ENCODE measurements around the gene GID4. TPM values are rescaled to one million over a fixed set of nuclear protein-coding genes. Genes with fewer than 3 reads are reported as not detected.

Gene GID4
- total RNA-seq, 1 donor from 2014 or later: 23.5 TPM

GRCh38 chr17:18011286-18011685, 27.9 kb upstream of the GID4 start:
- intact Hi-C loops (cut with micrococcal nuclease): loop anchor here (10.0 kb wide), 1 partner anchor 86 kb away; no protein-coding TSS in a partner anchor
- DNase-seq (no peak), ATAC-seq (no peak)

DNA sequence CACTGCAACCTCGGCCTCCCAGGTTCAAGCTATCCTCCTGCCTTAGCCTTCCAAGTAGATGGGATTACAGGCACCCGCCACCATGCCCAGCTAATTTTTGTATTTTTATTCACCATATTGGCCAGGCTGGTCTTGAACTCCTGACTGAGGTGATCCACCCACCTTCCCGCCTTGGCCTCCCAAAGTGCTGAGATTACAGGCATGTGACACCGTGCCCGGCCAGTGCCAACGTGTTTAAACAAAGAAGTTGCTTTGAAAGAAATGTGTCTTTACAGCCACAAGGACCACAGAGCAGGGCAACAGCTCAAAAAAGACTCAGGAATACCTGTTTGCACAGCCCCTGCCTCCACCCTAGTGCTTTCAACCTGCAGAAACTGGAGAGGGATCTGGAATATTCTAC, 25.2 kb upstream of the GID4 start:
- ATAC-seq (no peak), DNase-seq (no peak)
- intact Hi-C loops (cut with micrococcal nuclease): loop anchor here (10.0 kb wide), 1 partner anchor 89 kb away; no protein-coding TSS in a partner anchor

GRCh38 chr17:18015593-18015992, 23.6 kb upstream of the GID4 start:
- no peak for DNase-seq
- intact Hi-C loops (cut with micrococcal nuclease): loop anchor here (10.0 kb wide), 1 partner anchor 91 kb away; no protein-coding TSS in a partner anchor
- no peak for ATAC-seq

DNA sequence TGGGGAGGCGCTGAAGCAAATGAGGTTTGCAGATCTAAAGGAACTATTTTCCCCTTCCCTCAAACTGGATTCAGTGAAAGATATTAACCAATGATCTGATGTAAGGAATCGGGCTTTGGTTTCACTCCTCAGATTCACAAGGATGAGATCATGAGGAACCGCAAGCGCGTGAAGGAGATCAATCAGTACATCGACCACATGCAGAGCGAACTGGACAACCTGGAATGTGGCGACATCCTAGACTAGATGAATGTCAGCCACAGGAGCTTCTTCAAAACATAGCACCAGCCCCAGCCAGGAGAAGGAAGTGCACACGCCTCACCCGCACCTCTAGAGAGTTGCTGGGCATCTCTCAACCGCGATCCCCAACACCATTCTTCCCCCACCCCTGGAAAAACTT, 22.8 kb upstream of the GID4 start:
- ATAC-seq (no peak), DNase-seq (no peak)
- intact Hi-C loops (cut with micrococcal nuclease): loop anchor here (10.0 kb wide), 1 partner anchor 92 kb away; no protein-coding TSS in a partner anchor

- ATAC-seq: peak; percentile 39
- DNase-seq: no peak
- intact Hi-C loops (cut with micrococcal nuclease): loop anchor here (10.0 kb wide), 1 partner anchor 93 kb away; no protein-coding TSS in a partner anchor
Observed at GRCh38 chr17:18017958-18018357, 21.2 kb upstream of the GID4 start.

- ATAC-seq (peak; percentile 9), DNase-seq (no peak)
- intact Hi-C loops (cut with micrococcal nuclease): loop anchor here (10.0 kb wide), 1 partner anchor 94 kb away; no protein-coding TSS in a partner anchor
Observed at GRCh38 chr17:18018411-18018921, 20.7 kb upstream of the GID4 start.

- no peak for DNase-seq
- intact Hi-C loops (cut with micrococcal nuclease): loop anchor here (10.0 kb wide), 1 partner anchor 95 kb away; no protein-coding TSS in a partner anchor
Observed at GRCh38 chr17:18019838-18020154, 19.4 kb upstream of the GID4 start.

DNA sequence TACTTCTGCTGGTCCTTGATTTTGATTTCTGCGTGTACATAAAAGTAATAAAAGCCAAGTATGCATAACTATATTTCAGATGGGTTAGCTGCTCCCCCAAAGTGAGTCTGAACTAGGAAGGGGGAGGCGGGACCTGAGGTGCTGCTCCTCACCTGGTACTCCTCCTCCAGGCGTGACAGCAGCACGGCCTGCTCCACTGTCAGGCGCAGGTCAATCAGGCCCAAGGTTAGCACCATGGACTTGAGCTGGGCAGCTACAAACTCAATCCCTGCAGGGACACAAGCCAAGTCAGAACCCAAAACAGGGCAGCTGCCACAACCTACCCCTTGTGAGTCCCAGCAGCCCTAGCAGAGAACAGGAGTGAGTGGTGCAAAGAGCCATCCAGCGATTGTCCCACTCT, 18.2 kb upstream of the GID4 start:
- intact Hi-C loops (cut with micrococcal nuclease): no loop called here
- ATAC-seq: no peak

More at GRCh38 chr17:18019838-18020154, 19.4 kb upstream of the GID4 start:
- ATAC-seq: no peak

DNA sequence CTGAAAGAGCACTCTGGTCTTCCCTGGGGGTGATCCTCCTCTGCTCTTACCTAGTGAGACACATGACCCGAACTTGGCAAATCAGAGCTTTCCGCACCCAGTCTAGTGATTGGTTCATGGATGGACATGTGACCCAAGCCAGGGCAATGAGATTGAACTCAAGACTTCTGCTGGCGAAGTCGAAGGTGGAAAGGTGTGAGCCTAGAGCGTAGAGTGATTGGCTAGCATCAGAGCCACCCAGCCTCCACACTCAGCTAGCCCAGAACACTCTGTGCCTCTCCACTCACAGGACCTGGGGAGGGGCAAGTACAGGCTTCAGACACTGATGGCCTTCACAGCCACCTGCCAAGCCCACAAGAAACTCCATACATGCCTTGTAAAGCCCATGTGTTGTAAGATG, 17.8 kb upstream of the GID4 start:
- intact Hi-C loops (cut with micrococcal nuclease): no loop called here
- DNase-seq: no peak
- no peak for ATAC-seq

More for the DNA sequence above, 18.2 kb upstream of the GID4 start:
- DNase-seq: no peak

GRCh38 chr17:18025241-18025944, 13.8 kb upstream of the GID4 start:
- no peak for DNase-seq
- ATAC-seq: no peak
- intact Hi-C loops (cut with micrococcal nuclease): no loop called here

DNA sequence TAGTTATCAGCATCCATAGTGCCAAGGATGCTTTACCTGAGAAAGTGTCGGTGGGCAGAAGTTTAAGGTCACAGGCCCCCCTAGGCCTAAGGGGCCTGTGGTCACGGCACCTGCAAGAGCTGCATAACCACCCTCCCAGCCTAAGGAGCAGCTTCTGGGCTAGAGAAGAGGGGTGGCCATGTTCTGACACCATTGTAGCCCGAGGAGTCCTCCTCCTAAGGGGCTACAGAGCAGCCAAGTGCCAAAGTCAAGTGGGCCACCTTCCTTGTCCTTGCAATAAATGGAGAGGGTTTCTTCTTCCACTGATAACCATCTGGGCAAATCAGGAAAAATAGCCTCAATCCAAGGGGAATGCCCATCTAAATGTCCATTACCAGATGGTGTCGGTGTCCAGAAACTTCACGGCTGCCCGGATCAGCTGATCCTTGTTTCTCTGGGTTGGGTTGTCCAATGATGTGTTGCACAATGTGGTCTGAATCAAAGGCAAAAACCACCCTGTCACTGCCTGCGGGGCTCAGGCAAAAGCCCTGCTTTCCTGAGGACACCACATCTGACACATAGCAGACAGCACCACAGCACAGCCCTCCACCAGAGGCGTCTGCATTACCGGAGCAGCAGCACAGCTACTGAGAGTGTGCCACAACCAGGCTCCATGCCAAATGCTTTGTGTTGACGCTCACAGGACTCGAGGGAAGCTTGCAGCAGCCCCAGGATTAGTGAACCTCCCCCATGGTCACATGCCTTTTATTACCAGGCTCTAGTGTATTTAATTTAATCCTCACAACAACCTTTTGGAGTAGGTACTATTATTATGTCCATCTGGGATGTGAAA, 13.0 kb upstream of the GID4 start:
- DNase-seq: peak; percentile 68
- peak; percentile 79 for ATAC-seq
- intact Hi-C loops (cut with micrococcal nuclease): no loop called here

GRCh38 chr17:18027280-18027679, 11.9 kb upstream of the GID4 start:
- intact Hi-C loops (cut with micrococcal nuclease): no loop called here
- peak; percentile 70 for ATAC-seq

GRCh38 chr17:18028114-18028951, 10.9 kb upstream of the GID4 start:
- intact Hi-C loops (cut with micrococcal nuclease): no loop called here
- ATAC-seq: peak; percentile 70

More at GRCh38 chr17:18027280-18027679, 11.9 kb upstream of the GID4 start:
- DNase-seq: peak; percentile 52

DNA sequence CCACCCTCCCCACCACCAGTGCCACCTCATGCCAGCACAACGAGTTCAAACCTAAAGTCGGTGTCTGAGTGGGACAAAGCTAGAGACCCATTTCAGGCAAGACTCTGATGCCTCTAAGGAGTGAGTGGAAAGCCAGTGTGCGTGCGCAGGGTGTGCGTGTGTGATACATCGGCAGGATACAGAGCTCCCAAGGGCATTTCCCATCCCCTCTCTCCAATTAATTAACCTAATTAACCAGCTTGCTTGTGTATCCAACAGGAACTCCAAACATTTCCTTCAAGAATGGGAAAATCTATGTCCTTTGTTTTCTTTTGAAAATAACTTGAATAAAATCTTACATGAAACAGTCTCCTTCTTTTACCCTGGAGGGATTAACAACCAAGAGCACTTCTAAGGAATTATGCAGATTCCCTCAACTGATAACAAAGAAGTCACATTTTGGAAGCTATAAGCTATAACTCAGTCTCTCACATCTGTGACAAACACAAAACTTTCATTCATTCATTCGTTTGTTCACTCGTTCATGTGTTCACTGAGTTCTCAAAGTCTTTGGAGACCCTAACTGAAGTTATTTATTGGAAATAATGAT, 10.2 kb upstream of the GID4 start:
- intact Hi-C loops (cut with micrococcal nuclease): no loop called here
- no peak for DNase-seq
- no peak for ATAC-seq

More at GRCh38 chr17:18028114-18028951, 10.9 kb upstream of the GID4 start:
- DNase-seq: peak; percentile 48

DNA sequence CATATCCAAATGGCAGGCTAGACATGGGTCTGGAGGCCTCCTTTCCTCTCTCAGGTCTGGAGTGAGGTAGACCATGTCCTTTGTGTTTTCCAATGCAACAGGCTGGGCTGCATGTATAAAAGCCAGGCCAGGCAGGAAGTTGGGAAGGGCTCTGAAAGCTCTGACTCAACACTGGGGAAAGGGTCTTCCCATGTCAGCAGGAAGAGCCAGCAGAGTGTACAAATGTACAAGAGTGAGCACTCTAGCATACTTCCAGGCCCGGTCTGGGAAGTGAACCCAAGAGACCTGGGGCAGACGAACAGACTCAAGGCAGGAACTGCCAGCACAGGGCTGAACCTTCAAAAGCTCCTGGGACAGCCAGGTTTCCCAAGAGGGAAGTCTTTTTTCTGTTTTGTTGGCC, 7.3 kb upstream of the GID4 start:
- no peak for DNase-seq
- ATAC-seq: no peak
- intact Hi-C loops (cut with micrococcal nuclease): loop anchor here (5.0 to 10.0 kb wide), 2 partner anchors 57 to 355 kb away; partner anchors contain the start of genes DRC3 and TOM1L2

- ATAC-seq: peak; percentile 76
- intact Hi-C loops (cut with micrococcal nuclease): loop anchor here (5.0 to 10.0 kb wide), 2 partner anchors 59 to 356 kb away; partner anchors contain the start of genes DRC3 and TOM1L2
- no peak for DNase-seq
Observed at GRCh38 chr17:18033442-18034099, 5.6 kb upstream of the GID4 start.

- intact Hi-C loops (cut with micrococcal nuclease): loop anchor here (10.0 kb wide), 1 partner anchor 61 kb away; the partner anchor contains the start of genes DRC3 and TOM1L2
- ATAC-seq: no peak
Observed at GRCh38 chr17:18035704-18036103, 3.5 kb upstream of the GID4 start.

GRCh38 chr17:18037486-18037885, 1.7 kb upstream of the GID4 start:
- intact Hi-C loops (cut with micrococcal nuclease): loop anchor here (10.0 kb wide), 1 partner anchor 63 kb away; the partner anchor contains the start of genes DRC3 and TOM1L2
- no peak for DNase-seq
- no peak for ATAC-seq

More at GRCh38 chr17:18035704-18036103, 3.5 kb upstream of the GID4 start:
- DNase-seq: no peak

Measured in left ventricle myocardium superior (tissue), 1 donor.